ENCODE measurements around the gene RELCH. TPM values are rescaled to one million over a fixed set of nuclear protein-coding genes. Genes with fewer than 3 reads are reported as not detected.

RELCH gene, protein sequence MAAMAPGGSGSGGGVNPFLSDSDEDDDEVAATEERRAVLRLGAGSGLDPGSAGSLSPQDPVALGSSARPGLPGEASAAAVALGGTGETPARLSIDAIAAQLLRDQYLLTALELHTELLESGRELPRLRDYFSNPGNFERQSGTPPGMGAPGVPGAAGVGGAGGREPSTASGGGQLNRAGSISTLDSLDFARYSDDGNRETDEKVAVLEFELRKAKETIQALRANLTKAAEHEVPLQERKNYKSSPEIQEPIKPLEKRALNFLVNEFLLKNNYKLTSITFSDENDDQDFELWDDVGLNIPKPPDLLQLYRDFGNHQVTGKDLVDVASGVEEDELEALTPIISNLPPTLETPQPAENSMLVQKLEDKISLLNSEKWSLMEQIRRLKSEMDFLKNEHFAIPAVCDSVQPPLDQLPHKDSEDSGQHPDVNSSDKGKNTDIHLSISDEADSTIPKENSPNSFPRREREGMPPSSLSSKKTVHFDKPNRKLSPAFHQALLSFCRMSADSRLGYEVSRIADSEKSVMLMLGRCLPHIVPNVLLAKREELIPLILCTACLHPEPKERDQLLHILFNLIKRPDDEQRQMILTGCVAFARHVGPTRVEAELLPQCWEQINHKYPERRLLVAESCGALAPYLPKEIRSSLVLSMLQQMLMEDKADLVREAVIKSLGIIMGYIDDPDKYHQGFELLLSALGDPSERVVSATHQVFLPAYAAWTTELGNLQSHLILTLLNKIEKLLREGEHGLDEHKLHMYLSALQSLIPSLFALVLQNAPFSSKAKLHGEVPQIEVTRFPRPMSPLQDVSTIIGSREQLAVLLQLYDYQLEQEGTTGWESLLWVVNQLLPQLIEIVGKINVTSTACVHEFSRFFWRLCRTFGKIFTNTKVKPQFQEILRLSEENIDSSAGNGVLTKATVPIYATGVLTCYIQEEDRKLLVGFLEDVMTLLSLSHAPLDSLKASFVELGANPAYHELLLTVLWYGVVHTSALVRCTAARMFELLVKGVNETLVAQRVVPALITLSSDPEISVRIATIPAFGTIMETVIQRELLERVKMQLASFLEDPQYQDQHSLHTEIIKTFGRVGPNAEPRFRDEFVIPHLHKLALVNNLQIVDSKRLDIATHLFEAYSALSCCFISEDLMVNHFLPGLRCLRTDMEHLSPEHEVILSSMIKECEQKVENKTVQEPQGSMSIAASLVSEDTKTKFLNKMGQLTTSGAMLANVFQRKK
- 31.6 and 38.6 TPM in 2 replicates for total RNA-seq (2014; rRNA removed; shearing (Covaris generic))
- polyA plus RNA-seq (2016; fragmentation: Nextera tagmentation; extraction: Ambion mirVana) = 7.9 and 8.6 TPM in 2 replicates

DNA sequence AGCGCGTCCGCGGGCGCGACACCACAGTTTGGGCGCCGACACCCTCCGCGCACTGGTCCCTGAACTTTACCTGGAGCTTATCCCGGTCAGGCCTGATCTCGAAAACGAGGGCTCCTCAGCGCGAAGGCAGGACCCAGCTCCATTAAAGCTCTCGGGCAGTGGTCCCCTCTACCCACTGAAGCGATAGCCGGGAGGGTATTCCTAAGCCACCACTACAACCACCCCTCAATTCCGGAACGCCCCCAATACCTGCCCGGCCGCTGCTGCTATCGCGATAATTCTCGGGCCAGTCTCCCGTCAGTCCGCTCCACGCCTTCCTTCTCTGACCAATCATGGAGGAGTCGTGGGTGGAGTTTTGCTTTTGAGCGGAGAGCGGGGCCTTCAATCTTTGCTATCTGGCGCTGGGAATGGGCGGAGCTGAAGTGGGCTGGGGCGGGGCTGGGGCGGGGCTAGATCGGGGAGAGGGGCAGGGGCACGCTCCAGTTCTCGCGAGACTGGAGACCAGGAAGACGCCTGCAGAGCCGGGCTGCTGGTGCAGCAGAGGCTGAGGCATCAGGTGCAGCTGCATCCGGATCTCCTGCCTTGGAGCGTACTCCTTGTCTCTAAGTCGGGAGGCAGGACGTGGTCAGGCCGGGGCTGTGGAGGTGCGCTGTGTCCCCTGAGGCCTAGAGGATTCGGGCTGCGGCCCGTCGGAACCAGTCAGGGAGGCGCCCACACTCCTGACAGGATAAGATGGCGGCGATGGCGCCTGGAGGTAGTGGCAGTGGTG lies at the start of gene RELCH, which contains the start of gene PIGN:
Gene RELCH (plus strand): TSS at position 482 of the 769 bp plus-strand sequence. CDS start 251 bp downstream, at position 733.
Gene PIGN (minus strand): TSS at position 283 of the 769 bp plus-strand sequence. CDS start 25,703 bp downstream, outside the sequence.
- peak within 1 kb of the TSS; percentile 100 for H3K4me3 ChIP-seq
- WGBS, 2 experiments (ENCODE audit: low coverage in 1 of 2, low lambda C conversion rate in 2 of 2, missing lambda C conversion rate in 2 of 2) = 1 to 2% methylated on average over 45 to 55 of the region's 55 CpGs
- H3K9me2 ChIP-seq (ENCODE audit: insufficient read depth) = no peaks in the 10 kb centered on the region
- peaks cover 19% of the 10 kb centered on the region for H3K4me1 ChIP-seq (ENCODE audit: insufficient read depth)
- no peaks in the 10 kb centered on the region for H3K36me3 ChIP-seq (ENCODE audit: low read depth)
- in situ Hi-C loops (cut with MboI) = loop anchor here (25.0 kb wide), 1 partner anchor 375 kb away; no protein-coding TSS in a partner anchor
- no peaks in the 10 kb centered on the region for H3K9me3 ChIP-seq (ENCODE audit: low read depth)
- H3K79me2 ChIP-seq (ENCODE audit: insufficient read depth) = peaks cover 66% of the 10 kb centered on the region
- peak within 1 kb of the TSS; percentile 100 for H3K4me2 ChIP-seq (ENCODE audit: unreplicated experiment)
- peaks cover 13% of the 10 kb centered on the region; the same call in 1 of the 2 replicates for H3F3A ChIP-seq (ENCODE audit: insufficient read depth)
- DNase-seq = peak; percentile 99
- no peaks in the 10 kb centered on the region for H3K27me3 ChIP-seq (replicated peaks; ENCODE audit: insufficient read depth)
- H2AFZ ChIP-seq = peak within 1 kb of the TSS; percentile 100
- peak within 1 kb of the TSS; percentile 78 for H3K27ac ChIP-seq
- peak within 1 kb of the TSS; percentile 93 for H3K9ac ChIP-seq
- TF ChIP-seq EZH2phosphoT487 (IDR thresholded peaks at IDR 0.05; ENCODE audit: insufficient read depth, low read depth) (no peak), EZH2 (IDR thresholded peaks at IDR 0.05; ENCODE audit: insufficient read depth, poor library complexity, severe bottlenecking) (no peak)
- peaks cover 22% of the 10 kb centered on the region; the same call in 1 of the 2 replicates for H4K20me1 ChIP-seq (ENCODE audit: insufficient read depth)

DNA sequence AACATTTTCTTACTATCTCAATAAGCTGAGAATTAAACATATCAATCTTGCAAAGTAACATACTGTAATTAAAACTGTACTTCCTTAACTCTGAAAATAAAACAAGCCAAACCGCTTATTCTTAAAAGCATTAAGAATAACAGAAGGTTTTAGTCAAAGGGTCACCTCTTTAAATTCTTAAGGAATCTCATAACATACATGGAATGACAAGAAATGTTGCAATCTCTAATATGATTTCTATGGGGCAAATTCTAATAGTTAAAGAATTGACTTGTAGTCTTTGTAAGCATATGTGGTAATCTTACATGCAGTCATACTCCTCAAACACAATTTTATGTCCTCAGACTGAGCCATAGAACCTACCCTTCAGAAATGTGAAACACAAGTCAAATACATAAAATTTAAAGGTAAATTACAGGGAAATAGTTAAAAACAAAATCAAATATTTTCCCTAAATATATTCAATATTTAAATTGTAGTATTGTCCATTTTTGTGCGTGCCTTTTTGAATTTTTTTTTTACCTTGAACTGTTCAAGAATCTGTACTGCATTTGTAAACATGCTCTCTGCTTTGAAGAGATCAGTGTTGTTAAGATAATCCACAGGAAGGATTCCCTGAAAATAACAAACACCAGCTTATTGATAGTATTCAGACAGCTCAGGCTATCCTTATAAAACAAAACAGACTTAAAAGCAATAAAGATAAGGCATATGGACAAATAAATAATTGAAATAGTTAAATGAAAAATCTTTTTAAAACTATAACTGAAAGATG lies 48.4 kb upstream of the RELCH start:
- Histone ChIP-seq H3K27me3 (replicated peaks; ENCODE audit: insufficient read depth) (no peaks in the 10 kb centered on the region), H3K4me1 (ENCODE audit: insufficient read depth) (no peaks in the 10 kb centered on the region), H2AFZ (no peak overlapping the region), H4K20me1 (ENCODE audit: insufficient read depth) (no peaks in the 10 kb centered on the region), H3K9me3 (ENCODE audit: low read depth) (no peaks in the 10 kb centered on the region), H3F3A (ENCODE audit: insufficient read depth) (no peaks in the 10 kb centered on the region), H3K9ac (no peak overlapping the region), H3K4me2 (ENCODE audit: unreplicated experiment) (no peak overlapping the region), H3K36me3 (ENCODE audit: low read depth) (0 out of 2 replicates have a peak, but pooled peaks cover 4% of the 10 kb centered on the region), H3K79me2 (ENCODE audit: insufficient read depth) (no peaks in the 10 kb centered on the region), H3K4me3 (no peak overlapping the region), H3K27ac (no peak overlapping the region), H3K9me2 (ENCODE audit: insufficient read depth) (no peaks in the 10 kb centered on the region)
- TF ChIP-seq EZH2phosphoT487 (IDR thresholded peaks at IDR 0.05; ENCODE audit: insufficient read depth, low read depth) (no peak), EZH2 (IDR thresholded peaks at IDR 0.05; ENCODE audit: insufficient read depth, poor library complexity, severe bottlenecking) (no peak)
- 46 to 48% methylated on average over 2 of the region's 2 CpGs for WGBS, 2 experiments (ENCODE audit: low coverage in 1 of 2, low lambda C conversion rate in 2 of 2, missing lambda C conversion rate in 2 of 2)
- in situ Hi-C loops (cut with MboI) = loop anchor here (10.0 to 25.0 kb wide), 2 partner anchors 574 to 801 kb away; partner anchors contain the start of gene CDH20
- peak; percentile 5 for DNase-seq

DNA sequence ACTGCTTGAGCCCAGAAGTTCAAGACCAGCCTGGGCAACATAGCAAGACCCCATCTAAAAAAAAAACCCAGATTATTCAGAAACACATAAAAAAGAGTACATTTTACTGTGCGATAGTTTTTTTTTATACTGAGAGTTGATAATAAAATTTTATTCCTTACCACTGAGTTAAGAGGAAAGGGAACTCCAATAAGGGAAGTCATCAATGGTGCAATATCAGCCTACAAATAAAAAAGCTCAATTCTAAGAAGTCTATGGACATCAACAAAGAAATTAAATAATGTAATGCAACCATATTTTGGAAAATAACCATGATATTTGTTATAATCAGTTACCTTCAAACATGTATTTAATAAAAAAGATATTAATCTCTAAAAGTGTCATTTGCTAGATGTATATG lies 46.8 kb upstream of the RELCH start:
- Histone ChIP-seq H2AFZ (no peak overlapping the region), H3K4me2 (ENCODE audit: unreplicated experiment) (no peak overlapping the region), H3K36me3 (ENCODE audit: low read depth) (0 out of 2 replicates have a peak, but pooled peaks cover 4% of the 10 kb centered on the region), H3K4me3 (no peak overlapping the region), H3K9ac (no peak overlapping the region), H3K4me1 (ENCODE audit: insufficient read depth) (no peaks in the 10 kb centered on the region), H3K79me2 (ENCODE audit: insufficient read depth) (no peaks in the 10 kb centered on the region), H3K9me3 (ENCODE audit: low read depth) (no peaks in the 10 kb centered on the region), H3K9me2 (ENCODE audit: insufficient read depth) (no peaks in the 10 kb centered on the region), H3K27me3 (replicated peaks; ENCODE audit: insufficient read depth) (no peaks in the 10 kb centered on the region), H3K27ac (no peak overlapping the region), H3F3A (ENCODE audit: insufficient read depth) (no peaks in the 10 kb centered on the region), H4K20me1 (ENCODE audit: insufficient read depth) (no peaks in the 10 kb centered on the region)
- TF ChIP-seq EZH2phosphoT487 (IDR thresholded peaks at IDR 0.05; ENCODE audit: insufficient read depth, low read depth) (no peak), EZH2 (IDR thresholded peaks at IDR 0.05; ENCODE audit: insufficient read depth, poor library complexity, severe bottlenecking) (no peak)
- WGBS, 2 experiments (ENCODE audit: low coverage in 1 of 2, low lambda C conversion rate in 2 of 2, missing lambda C conversion rate in 2 of 2) = 98 to 100% methylated on average over 1 of the region's 1 CpG
- in situ Hi-C loops (cut with MboI) = loop anchor here (25.0 kb wide), 1 partner anchor 803 kb away; the partner anchor contains the start of gene CDH20
- no peak for DNase-seq
